ENCODE results near the gene KCND3. TPM values are rescaled to one million over a fixed set of nuclear protein-coding genes. Genes with fewer than 3 reads are reported as not detected.

The KCND3 gene
- total and polyA plus RNA-seq, 8 donors: 2.5 to 18.6 (median 6.9) TPM

DNA sequence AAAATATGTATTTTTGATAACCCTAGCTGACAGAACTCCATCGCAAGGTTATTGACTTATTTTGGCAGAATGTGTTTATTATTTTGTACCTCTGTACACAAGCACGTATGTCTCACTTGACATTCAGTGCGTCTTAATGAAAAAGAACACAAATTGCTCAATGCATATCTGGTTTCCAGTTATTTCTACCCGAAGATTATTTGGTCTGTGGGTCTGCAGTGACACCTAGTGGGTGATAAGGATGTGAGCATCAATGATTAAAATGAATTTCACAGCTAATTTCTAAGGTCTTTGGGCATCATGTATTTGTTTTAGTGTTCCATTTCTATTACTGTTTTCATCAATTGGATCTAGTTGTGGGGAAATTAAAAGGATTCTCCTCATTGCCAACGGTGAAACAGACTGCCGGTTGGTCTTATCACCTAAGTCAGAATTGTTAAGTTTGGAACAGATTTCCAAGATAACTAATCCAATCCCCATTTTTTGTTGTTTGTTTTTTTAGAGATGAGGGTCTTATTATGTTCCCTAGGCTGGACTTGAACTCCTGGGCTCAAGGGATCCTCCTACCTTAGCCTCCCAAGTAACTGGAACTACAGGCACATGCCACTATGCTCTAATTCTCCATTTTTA is 219.8 kb downstream of the KCND3 start:
- Histone ChIP-seq H3K36me3 (peaks cover 0 to 13% (median 0%) of the 10 kb centered on the region in 3 donors), H3K4me3 (no peak overlapping the region), H3K9me3 (no peaks in the 10 kb centered on the region), H3K27me3 (no peaks in the 10 kb centered on the region), H3K27ac (no peak overlapping the region), H3K4me1 (peaks cover 0 to 6% (median 0%) of the 10 kb centered on the region in 3 donors)
- intact Hi-C loops (cut with DNase I): loop anchor here in 2 of 3 donors (10.0 kb wide), 3 partner anchors 265 to 545 kb away; partner anchors contain the start of genes ADORA3 (in 1 of the 2), CHI3L2 (in 1 of the 2) and TMIGD3 (in 1 of the 2)
- FAIRE-seq (peak; percentile 88), ATAC-seq (peak; percentile 81 to 91 (median 89)), DNase-seq (peak in 2 of 6 donors; percentile 18 to 34)
- TF ChIP-seq, protein P1, sequence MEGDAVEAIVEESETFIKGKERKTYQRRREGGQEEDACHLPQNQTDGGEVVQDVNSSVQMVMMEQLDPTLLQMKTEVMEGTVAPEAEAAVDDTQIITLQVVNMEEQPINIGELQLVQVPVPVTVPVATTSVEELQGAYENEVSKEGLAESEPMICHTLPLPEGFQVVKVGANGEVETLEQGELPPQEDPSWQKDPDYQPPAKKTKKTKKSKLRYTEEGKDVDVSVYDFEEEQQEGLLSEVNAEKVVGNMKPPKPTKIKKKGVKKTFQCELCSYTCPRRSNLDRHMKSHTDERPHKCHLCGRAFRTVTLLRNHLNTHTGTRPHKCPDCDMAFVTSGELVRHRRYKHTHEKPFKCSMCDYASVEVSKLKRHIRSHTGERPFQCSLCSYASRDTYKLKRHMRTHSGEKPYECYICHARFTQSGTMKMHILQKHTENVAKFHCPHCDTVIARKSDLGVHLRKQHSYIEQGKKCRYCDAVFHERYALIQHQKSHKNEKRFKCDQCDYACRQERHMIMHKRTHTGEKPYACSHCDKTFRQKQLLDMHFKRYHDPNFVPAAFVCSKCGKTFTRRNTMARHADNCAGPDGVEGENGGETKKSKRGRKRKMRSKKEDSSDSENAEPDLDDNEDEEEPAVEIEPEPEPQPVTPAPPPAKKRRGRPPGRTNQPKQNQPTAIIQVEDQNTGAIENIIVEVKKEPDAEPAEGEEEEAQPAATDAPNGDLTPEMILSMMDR (IDR thresholded peaks at IDR 0.05): peak; percentile 37 to 79 (median 66)
- WGBS, 2 donors: 9 to 15% methylated on average over 6 of the region's 6 CpGs

DNA sequence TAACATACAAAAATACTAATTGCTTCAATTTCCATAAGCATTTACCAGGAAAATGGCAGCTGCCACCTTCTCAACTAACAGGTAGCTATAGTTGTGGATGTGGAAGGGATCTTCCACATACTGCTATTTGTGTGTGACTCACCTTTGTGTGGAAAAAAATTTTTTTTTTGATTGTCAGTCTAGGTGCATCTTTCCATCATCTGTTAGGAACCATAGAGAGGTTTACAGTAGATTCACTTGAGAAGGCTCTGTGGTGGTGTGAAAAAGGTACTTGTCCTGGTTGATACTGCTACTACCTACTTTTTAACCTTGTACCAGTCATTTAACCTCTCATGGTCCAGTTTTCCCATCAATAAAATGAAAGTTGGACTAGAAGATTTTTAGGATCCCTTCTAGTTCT is 220.8 kb downstream of the KCND3 start:
- no peak overlapping the region for H3K4me3 ChIP-seq
- no peaks in the 10 kb centered on the region for H3K9me3 ChIP-seq
- DNase-seq: no peak
- no peak for FAIRE-seq
- peaks cover 0 to 6% (median 0%) of the 10 kb centered on the region in 3 donors for H3K4me1 ChIP-seq
- ATAC-seq: peak in 1 of 4 donors; percentile 22
- intact Hi-C loops (cut with DNase I): loop anchor here in 2 of 3 donors (10.0 kb wide), 2 partner anchors 264 to 544 kb away; partner anchors contain the start of genes ADORA3 (in 1 of the 2), CHI3L2 (in 1 of the 2) and TMIGD3 (in 1 of the 2)
- no peaks in the 10 kb centered on the region for H3K27me3 ChIP-seq
- peaks cover 0 to 13% (median 2%) of the 10 kb centered on the region in 3 donors for H3K36me3 ChIP-seq
- no peak overlapping the region for H3K27ac ChIP-seq
- TF ChIP-seq, protein P1 (IDR thresholded peaks at IDR 0.05): no peak

DNA sequence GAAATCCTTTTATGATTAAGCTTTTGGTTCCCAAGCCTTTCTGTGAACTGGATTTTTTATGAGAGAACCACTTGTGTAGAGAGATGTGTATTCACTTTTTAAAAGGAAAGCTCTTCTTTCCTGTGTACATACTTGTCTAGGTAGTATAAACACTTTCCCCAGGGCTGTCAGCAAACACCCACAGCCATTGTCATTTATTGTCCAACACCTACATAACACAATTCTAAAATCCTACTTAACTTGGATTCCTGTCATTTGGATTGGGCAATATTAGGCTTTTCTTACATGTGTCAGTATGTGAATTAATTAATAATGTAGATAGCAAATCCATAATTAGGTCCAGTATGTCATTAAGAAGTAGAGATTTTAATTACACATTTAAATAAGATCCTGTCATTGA is 221.4 kb downstream of the KCND3 start:
- TF ChIP-seq, protein P1 (IDR thresholded peaks at IDR 0.05): no peak
- intact Hi-C loops (cut with DNase I): loop anchor here in 2 of 3 donors (10.0 kb wide), 2 partner anchors 263 to 543 kb away; partner anchors contain the start of genes ADORA3 (in 1 of the 2), CHI3L2 (in 1 of the 2) and TMIGD3 (in 1 of the 2)
- no peak for ATAC-seq
- no peak for FAIRE-seq
- Histone ChIP-seq H3K4me3 (no peak overlapping the region), H3K9me3 (no peaks in the 10 kb centered on the region), H3K36me3 (peaks cover 0 to 18% (median 8%) of the 10 kb centered on the region in 3 donors), H3K4me1 (peaks cover 0 to 6% (median 0%) of the 10 kb centered on the region in 3 donors), H3K27me3 (no peaks in the 10 kb centered on the region), H3K27ac (no peak overlapping the region)
- DNase-seq: no peak

DNA sequence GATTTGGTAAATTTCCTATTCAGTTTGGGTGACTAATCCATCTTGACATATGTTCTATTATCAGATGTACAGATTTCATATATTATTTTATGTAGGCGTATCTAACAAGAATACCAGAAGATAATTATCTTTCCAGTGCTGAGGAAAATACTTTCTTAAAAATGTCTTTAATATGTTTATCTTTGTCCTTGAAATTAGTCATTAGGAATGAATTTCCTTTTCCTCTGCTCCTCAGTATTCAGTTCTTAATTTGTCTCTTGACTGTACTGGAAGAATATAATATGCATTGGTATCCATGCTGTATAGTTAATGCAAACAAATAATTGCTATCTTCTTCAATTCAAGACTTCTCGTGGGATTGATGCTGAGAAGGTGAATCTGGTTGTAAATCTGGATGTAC is 227.1 kb downstream of the KCND3 start:
- WGBS, 2 donors: 92 to 93% methylated on average over 2 of the region's 2 CpGs
- Histone ChIP-seq H3K27me3 (no peaks in the 10 kb centered on the region), H3K4me1 (peaks cover 0 to under 1% (median 0%) of the 10 kb centered on the region in 3 donors), H3K27ac (no peak overlapping the region), H3K4me3 (no peak overlapping the region), H3K36me3 (peaks cover 0 to 25% (median 15%) of the 10 kb centered on the region in 3 donors), H3K9me3 (no peaks in the 10 kb centered on the region)
- TF ChIP-seq, protein P1 (IDR thresholded peaks at IDR 0.05): no peak
- DNase-seq (no peak), FAIRE-seq (no peak), ATAC-seq (no peak)
- intact Hi-C loops (cut with DNase I): loop anchor here in 2 of 3 donors (10.0 kb wide), 2 partner anchors 258 to 538 kb away; partner anchors contain the start of genes ADORA3 (in 1 of the 2), CHI3L2 (in 1 of the 2) and TMIGD3 (in 1 of the 2)

Measured in pancreas (tissue), 10 donors.